MM.1S (cell line): ENCODE data around the gene LARGE1.

Experiments used
- DNase-seq: peaks from one replicate; pipeline ENCODE4 v3.0.0-alpha.2; 2015
- H2AFZ ChIP-seq: fragments of 300-600 bp; sonication (generic); 2 replicates; pipeline ENCODE4 v1.6.0; 2016; ENCODE audit warnings: antibody characterized with exemption, low read length
- H3F3A ChIP-seq: fragments of 300-600 bp; sonication (generic); 2 replicates; pipeline ENCODE4 v1.6.1; 2016; ENCODE audit warnings: mild to moderate bottlenecking, antibody characterized with exemption, low read length, moderate library complexity, mixed read lengths; ENCODE audit not compliant: insufficient read depth
- H3K27ac ChIP-seq: fragments of 300-600 bp; sonication (generic); 2 replicates; pipeline ENCODE4 v1.5.1; 2016; ENCODE audit warnings: mild to moderate bottlenecking, low read length
- H3K27me3 ChIP-seq: fragments of 300-600 bp; sonication (generic); replicated peaks from 2 replicates; pipeline ENCODE4 v1.6.0; 2016; ENCODE audit warnings: low read length; ENCODE audit not compliant: insufficient read depth
- H3K36me3 ChIP-seq: fragments of 300-600 bp; sonication (generic); replicated peaks from 2 replicates; pipeline ENCODE4 v1.6.1; 2016; ENCODE audit warnings: mild to moderate bottlenecking, low read length, mixed read lengths; ENCODE audit not compliant: insufficient read depth
- H3K4me1 ChIP-seq: fragments of 300-600 bp; sonication (generic); 2 replicates; pipeline ENCODE4 v1.6.1; 2016; ENCODE audit warnings: low read length, mixed read lengths
- H3K4me2 ChIP-seq: fragments of 300-600 bp; sonication (generic); 2 replicates; pipeline ENCODE4 v1.6.0; 2016; ENCODE audit warnings: low read depth, low read length
- H3K4me3 ChIP-seq: fragments of 300-600 bp; sonication (generic); 2 replicates; pipeline ENCODE4 v1.5.1; 2016; ENCODE audit warnings: low read length, mixed read lengths
- H3K79me2 ChIP-seq: fragments of 300-600 bp; sonication (generic); 2 replicates; pipeline ENCODE4 v1.6.1; 2016; ENCODE audit warnings: mixed run types, low read length, mixed read lengths
- H3K9ac ChIP-seq: fragments of 300-600 bp; sonication (generic); 2 replicates; pipeline ENCODE4 v1.6.1; 2016; ENCODE audit warnings: low read length, mixed read lengths
- H3K9me2 ChIP-seq: fragments of 300-600 bp; sonication (generic); replicated peaks from 2 replicates; pipeline ENCODE4 v1.6.1; 2016; ENCODE audit warnings: mild to moderate bottlenecking, low read length, mixed read lengths; ENCODE audit not compliant: insufficient read depth
- H3K9me3 ChIP-seq: fragments of 300-600 bp; sonication (generic); replicated peaks from 2 replicates; pipeline ENCODE4 v1.6.1; 2016; ENCODE audit warnings: mild to moderate bottlenecking, low read length, mixed read lengths; ENCODE audit not compliant: insufficient read depth
- H4K20me1 ChIP-seq: fragments of 300-600 bp; sonication (generic); 2 replicates; pipeline ENCODE4 v1.6.1; 2016; ENCODE audit warnings: mild to moderate bottlenecking, low read length, moderate library complexity, mixed read lengths; ENCODE audit not compliant: insufficient read depth
- EZH2 ChIP-seq: fragments of 300-600 bp; sonication (generic); optimal IDR thresholded peaks from 2 replicates; pipeline ENCODE3; 2017; ENCODE audit warnings: low read depth, mild to moderate bottlenecking, antibody characterized with exemption, low read length, mixed read lengths
- EZH2phosphoT487 ChIP-seq: fragments of 300-600 bp; sonication (generic); IDR thresholded peaks from 2 replicates; pipeline ENCODE4 v1.6.1; 2018; ENCODE audit warnings: antibody characterized with exemption, low read length
- TF ChIP-seq, protein P1 (sequence below): fragments of 300-600 bp; sonication (generic); IDR thresholded peaks from 2 replicates; pipeline ENCODE4 v1.5.1; 2016; ENCODE audit warnings: antibody characterized with exemption, low read length, mixed read lengths

The LARGE1 gene

DNA sequence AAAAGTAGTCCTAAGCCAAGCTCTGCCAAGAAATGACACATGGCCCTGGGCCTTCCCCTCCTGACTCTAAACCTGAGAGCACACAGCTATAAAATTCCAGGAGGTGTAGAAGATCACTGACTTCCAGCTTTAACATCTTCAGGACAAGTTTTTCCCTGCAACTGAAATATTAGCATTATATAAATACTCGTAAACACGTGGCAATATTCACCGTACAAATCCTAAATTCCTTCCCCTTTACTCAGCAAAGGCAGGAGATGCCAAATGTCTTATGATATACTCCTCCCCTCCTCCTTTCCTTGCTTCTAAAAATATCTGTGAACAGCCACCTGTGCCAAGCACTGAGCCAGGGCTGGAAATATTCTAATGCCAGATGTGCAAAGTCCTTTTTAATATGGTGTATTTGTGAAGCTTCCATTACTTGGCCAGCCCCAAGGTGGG, 194.0 kb downstream of the LARGE1 start:
- Histone ChIP-seq H3F3A (no peaks in the 10 kb centered on the region), H3K27me3 (no peaks in the 10 kb centered on the region), H3K79me2 (peaks cover 62% of the 10 kb centered on the region), H3K9me2 (no peaks in the 10 kb centered on the region), H2AFZ (no peak overlapping the region), H3K9me3 (no peaks in the 10 kb centered on the region), H3K4me1 (no peaks in the 10 kb centered on the region), H3K9ac (no peak overlapping the region), H3K4me3 (no peak overlapping the region), H3K4me2 (no peak overlapping the region), H3K36me3 (no peaks in the 10 kb centered on the region), H3K27ac (no peak overlapping the region), H4K20me1 (no peaks in the 10 kb centered on the region)
- TF ChIP-seq EZH2 (no peak), EZH2phosphoT487 (no peak)
- TF ChIP-seq, protein P1, sequence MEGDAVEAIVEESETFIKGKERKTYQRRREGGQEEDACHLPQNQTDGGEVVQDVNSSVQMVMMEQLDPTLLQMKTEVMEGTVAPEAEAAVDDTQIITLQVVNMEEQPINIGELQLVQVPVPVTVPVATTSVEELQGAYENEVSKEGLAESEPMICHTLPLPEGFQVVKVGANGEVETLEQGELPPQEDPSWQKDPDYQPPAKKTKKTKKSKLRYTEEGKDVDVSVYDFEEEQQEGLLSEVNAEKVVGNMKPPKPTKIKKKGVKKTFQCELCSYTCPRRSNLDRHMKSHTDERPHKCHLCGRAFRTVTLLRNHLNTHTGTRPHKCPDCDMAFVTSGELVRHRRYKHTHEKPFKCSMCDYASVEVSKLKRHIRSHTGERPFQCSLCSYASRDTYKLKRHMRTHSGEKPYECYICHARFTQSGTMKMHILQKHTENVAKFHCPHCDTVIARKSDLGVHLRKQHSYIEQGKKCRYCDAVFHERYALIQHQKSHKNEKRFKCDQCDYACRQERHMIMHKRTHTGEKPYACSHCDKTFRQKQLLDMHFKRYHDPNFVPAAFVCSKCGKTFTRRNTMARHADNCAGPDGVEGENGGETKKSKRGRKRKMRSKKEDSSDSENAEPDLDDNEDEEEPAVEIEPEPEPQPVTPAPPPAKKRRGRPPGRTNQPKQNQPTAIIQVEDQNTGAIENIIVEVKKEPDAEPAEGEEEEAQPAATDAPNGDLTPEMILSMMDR = no peak
- DNase-seq = no peak

DNA sequence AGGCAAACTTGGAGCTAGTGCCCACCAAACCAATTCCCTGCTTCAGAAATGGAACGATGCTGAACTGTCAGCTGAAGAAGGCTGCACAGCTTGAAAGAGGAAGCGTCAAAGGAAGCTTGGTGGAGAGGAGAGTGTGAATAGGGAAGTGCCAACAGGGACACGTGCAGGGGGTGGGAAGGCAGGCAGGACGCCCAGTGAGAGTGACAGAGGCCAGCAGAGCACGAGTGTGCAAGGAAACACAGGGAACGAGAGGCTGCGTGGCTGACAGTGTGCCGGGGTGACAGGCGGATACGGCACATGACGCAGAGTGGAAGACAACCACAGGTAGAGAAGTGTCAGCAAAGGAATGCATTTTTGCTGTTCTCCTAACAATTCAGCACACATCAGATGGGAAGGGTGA, 196.4 kb downstream of the LARGE1 start:
- H3K79me2 ChIP-seq = peaks cover 62% of the 10 kb centered on the region
- no peak overlapping the region for H3K4me2 ChIP-seq
- H3F3A ChIP-seq = no peaks in the 10 kb centered on the region
- H3K27ac ChIP-seq = no peak overlapping the region
- no peak overlapping the region for H3K4me3 ChIP-seq
- no peaks in the 10 kb centered on the region for H3K9me3 ChIP-seq
- no peaks in the 10 kb centered on the region for H3K27me3 ChIP-seq
- no peak for DNase-seq
- no peaks in the 10 kb centered on the region for H3K9me2 ChIP-seq
- no peak overlapping the region for H3K9ac ChIP-seq
- no peaks in the 10 kb centered on the region for H3K4me1 ChIP-seq
- H4K20me1 ChIP-seq = no peaks in the 10 kb centered on the region
- H2AFZ ChIP-seq = no peak overlapping the region
- TF ChIP-seq EZH2 = no peak
- TF ChIP-seq, protein P1 = no peak
- no peak for TF ChIP-seq EZH2phosphoT487
- H3K36me3 ChIP-seq = no peaks in the 10 kb centered on the region

DNA sequence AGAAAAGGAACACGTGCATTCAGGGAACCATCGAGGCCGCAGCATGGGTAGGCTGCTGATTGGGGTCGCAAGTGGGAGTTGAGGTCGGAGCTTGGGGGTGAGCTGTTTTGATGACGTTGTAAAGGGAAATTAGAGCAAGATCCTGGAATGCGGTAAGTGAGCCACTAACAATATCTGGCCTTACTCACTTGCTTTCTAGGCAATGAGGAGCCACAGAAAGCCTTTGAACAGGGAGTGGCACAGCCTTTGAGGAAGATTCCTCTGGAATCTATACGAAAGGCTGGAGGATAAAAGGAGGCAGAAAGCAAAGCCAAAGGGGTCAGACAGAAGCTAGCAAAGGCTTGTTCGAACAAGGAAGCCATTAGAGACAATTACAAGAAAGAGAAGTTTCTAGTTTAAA, 197.5 kb downstream of the LARGE1 start:
- DNase-seq = no peak
- no peak overlapping the region for H3K4me3 ChIP-seq

More for the DNA sequence above, 197.5 kb downstream of the LARGE1 start:
- Histone ChIP-seq H3K4me2 (no peak overlapping the region), H3F3A (no peaks in the 10 kb centered on the region), H3K79me2 (peaks cover 63% of the 10 kb centered on the region), H3K9me3 (no peaks in the 10 kb centered on the region), H2AFZ (no peak overlapping the region), H4K20me1 (no peaks in the 10 kb centered on the region), H3K27me3 (no peaks in the 10 kb centered on the region), H3K9ac (no peak overlapping the region), H3K27ac (no peak overlapping the region), H3K9me2 (no peaks in the 10 kb centered on the region), H3K36me3 (no peaks in the 10 kb centered on the region), H3K4me1 (no peaks in the 10 kb centered on the region)
- no peak for TF ChIP-seq EZH2
- TF ChIP-seq, protein P1 = no peak
- no peak for TF ChIP-seq EZH2phosphoT487
